Activated CD4-positive, alpha-beta T cell treated with anti-CD3 and anti-CD28 coated beads, Interleukin-2, amount 10 ng/mL, durations not matched to agents 24 days and 14 days (primary cell): ENCODE data around the gene ABCC1. TPM values are rescaled to one million over a fixed set of nuclear protein-coding genes. Genes with fewer than 3 reads are reported as not detected.

ENCODE experiments used
- total RNA-seq: library from RNA; stranded (reverse); gene quantifications from 2 replicates; pipeline ENCODE4 v1.2.3, GENCODE V29; 2022

ABCC1 gene
- total RNA-seq, 1 donor from 2014 or later = 92.2 TPM

Other genes with a start within 250 kb of the ABCC1 start
- 0.05 TPM in 1 of 2 replicates, not detected in the other for gene MYH11, start 92.6 kb upstream of the ABCC1 start, total RNA-seq
- 39.2 and 46.1 TPM in 2 replicates for gene CEP20, start 61.0 kb upstream of the ABCC1 start, total RNA-seq